Right lobe of liver (tissue), 4 donors: ENCODE measurements around the gene NRXN3.

ENCODE experiments used
- CTCF ChIP-seq, 4 donors: fragments of 200-600 bp in 3 of 4; fragments of 450-650 bp in 1 of 4; IDR thresholded peaks; one replicate each; pipeline versions ENCODE4 v1.5.1 to v1.8.0; 2016 to 2022; ENCODE audit warnings: antibody characterized with exemption in 4 of 4, mild to moderate bottlenecking in 2 of 4
- POLR2A ChIP-seq: fragments of 450-650 bp; IDR thresholded peaks from one replicate; pipeline ENCODE4 v1.6.1; 2017; ENCODE audit warnings: antibody characterized with exemption, mild to moderate bottlenecking
- donor health status: DM: no; HTN: no; CAD: no.
- donor health status: DM: no; HTN: no; CAD: no.
- donor health status: DM: no; HTN: yes; CAD: no.

GRCh38 chr14:79649856-79650255 lies 1479.7 kb downstream of the NRXN3 start:
- TF ChIP-seq POLR2A (no peak), CTCF (IDR thresholded peaks at IDR 0.05) (no peak)
